Epithelial cell of proximal tubule (primary cell): ENCODE results near the gene ITGB1. TPM values are rescaled to one million over a fixed set of nuclear protein-coding genes. Genes with fewer than 3 reads are reported as not detected.
A peak's percentile ranks its signal among the peaks of the same experiment; 100 is the strongest.
"Not testable (repeated sequence)": the region's sequence is repeated elsewhere in the genome, so short reads cannot be mapped to it uniquely, and the experiment has no call there.

Experiments
- DNase-seq: peaks from one replicate; pipeline ENCODE4 v3.0.0-alpha.2; 2011; ENCODE audit warnings: low read depth
- H3K4me3 ChIP-seq: 2 replicates; pipeline ENCODE4 v1.5.1; 2011; ENCODE audit warnings: low read depth, mild to moderate bottlenecking, low read length
- total RNA-seq: library from RNA; depleted of rRNA; stranded (reverse); fragments of >200 nt; gene quantifications from 2 replicates; pipeline ENCODE4 v1.2.3, GENCODE V29; 2015
- TF ChIP-seq, protein P1 (sequence below): conservative IDR thresholded peaks from 2 replicates; pipeline ENCODE4 v1.5.1; 2012; ENCODE audit warnings: low read depth, mild to moderate bottlenecking, low read length

The ITGB1 gene
- total RNA-seq, 1 donor from 2014 or later = 2,053 TPM

DNA sequence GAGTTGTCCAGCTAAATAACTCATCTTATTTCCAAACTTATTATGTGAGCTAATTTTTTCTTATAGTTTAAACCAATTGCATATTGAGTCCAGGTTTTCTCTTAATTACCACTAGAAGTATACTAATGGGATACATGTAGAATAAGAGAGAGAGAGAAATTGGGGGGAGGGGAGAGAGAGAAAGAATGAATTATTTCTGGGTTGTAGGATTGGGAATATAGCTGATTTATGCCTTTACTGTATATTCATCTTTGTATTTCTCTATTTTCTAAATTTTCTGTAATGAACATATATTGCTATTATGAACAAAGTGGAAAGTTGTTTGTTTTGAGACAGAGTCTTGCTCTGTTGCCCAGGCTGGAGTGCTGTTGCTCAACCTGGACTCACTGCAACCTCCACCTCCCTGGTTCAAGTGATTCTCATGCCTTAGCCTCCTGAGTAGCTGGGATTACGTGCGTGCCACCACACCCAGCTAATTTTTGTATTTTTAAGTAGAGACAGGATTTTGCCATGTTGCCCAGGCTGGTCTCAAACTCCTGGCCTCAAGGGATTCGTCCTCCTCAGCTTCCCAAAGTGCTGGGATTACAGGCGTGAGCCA, 26.1 kb upstream of the ITGB1 start:
- H3K4me3 ChIP-seq = peak overlapping the region; percentile 53
- TF ChIP-seq, protein P1, sequence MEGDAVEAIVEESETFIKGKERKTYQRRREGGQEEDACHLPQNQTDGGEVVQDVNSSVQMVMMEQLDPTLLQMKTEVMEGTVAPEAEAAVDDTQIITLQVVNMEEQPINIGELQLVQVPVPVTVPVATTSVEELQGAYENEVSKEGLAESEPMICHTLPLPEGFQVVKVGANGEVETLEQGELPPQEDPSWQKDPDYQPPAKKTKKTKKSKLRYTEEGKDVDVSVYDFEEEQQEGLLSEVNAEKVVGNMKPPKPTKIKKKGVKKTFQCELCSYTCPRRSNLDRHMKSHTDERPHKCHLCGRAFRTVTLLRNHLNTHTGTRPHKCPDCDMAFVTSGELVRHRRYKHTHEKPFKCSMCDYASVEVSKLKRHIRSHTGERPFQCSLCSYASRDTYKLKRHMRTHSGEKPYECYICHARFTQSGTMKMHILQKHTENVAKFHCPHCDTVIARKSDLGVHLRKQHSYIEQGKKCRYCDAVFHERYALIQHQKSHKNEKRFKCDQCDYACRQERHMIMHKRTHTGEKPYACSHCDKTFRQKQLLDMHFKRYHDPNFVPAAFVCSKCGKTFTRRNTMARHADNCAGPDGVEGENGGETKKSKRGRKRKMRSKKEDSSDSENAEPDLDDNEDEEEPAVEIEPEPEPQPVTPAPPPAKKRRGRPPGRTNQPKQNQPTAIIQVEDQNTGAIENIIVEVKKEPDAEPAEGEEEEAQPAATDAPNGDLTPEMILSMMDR = no peak
- no peak for DNase-seq

- peak; percentile 85 for DNase-seq
- TF ChIP-seq, protein P1 = no peak
- peak overlapping the region; percentile 53 for H3K4me3 ChIP-seq
Measured at GRCh38 chr10:32982911-32983909, 25.2 kb upstream of the ITGB1 start.

- TF ChIP-seq, protein P1 = no peak
- DNase-seq = no peak
Measured at GRCh38 chr10:32982293-32982709, 24.3 kb upstream of the ITGB1 start.

DNA sequence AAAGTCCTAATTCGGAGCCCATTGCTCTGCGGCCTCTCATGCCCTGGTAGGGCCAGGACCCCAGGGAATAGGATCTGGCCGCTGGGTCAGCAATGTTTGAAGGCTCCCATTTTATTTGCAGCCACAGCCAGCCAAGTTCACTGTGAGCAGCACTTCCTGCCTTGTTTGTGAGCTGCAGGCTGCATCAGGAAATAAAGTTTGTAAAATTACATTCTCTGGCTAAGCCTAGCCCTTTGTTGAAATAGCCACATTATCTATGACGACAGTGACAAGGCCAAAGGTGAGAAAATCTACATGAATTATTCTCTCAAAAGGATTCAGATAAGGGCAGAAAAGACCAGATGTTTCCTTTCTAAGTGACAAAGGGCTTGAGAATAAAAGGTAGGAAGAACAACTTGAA, 23.7 kb upstream of the ITGB1 start:
- TF ChIP-seq, protein P1 = no peak
- no peak overlapping the region for H3K4me3 ChIP-seq
- no peak for DNase-seq

More at GRCh38 chr10:32982293-32982709, 24.3 kb upstream of the ITGB1 start:
- peak overlapping the region; percentile 53 for H3K4me3 ChIP-seq

DNA sequence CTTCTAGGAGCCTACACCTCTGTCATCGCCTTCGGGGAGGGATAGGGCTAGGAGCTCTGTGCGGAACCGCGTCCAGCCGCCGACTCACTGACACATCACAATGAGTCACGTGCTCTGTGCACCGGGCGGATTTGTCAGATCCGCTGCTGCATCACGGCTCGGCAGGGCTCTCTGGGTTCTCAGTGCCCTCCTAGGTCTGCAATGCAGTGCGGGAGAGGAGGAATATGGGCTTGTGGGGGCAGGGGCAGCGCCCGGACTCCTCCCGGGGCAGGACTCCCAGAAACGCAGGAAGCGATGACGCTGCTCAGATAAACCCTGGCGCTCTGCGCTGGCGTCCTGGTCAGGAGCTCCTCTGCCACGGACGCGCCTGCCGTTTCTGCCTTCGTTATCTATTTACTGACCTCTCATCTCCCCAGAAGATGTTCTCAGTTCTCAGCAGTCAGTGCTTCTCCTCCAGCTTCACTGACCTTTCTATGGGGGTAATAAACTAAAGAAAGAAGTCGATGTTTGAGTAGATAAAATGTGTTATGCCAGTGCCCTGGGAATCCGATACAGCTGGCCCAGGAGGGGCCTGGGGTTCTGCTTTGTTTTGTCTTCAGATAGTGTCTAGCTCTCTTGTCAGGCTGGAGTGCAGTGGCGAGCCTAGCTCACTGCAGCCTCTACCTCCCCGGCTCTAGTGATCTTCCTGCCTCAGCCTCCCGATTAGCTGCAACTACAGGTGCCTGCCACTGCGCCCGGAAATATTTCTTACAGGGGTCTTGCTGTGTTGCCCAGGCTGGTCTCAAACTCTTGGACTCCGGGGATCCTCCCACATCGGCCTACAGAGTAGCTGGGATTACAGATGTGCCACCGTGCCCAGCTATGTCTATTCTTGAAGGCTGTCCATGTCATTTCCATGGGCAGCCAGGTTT, 22.8 kb upstream of the ITGB1 start:
- DNase-seq = peak; percentile 88
- TF ChIP-seq, protein P1 = peak; percentile 4
- peak overlapping the region; percentile 49 for H3K4me3 ChIP-seq

- no peak for DNase-seq
- TF ChIP-seq, protein P1 = no peak
- H3K4me3 ChIP-seq = peak overlapping the region; percentile 49
Measured at GRCh38 chr10:32980242-32980557, 22.2 kb upstream of the ITGB1 start.

GRCh38 chr10:32979719-32980118, 21.7 kb upstream of the ITGB1 start:
- DNase-seq, H3K4me3 ChIP-seq: not testable (repeated sequence)
